Endothelial cell of umbilical vein (primary cell): ENCODE data around the gene CEP57L1. TPM values are rescaled to one million over a fixed set of nuclear protein-coding genes. Genes with fewer than 3 reads are reported as not detected.

Source experiments
- BruUV-seq: library from RNA; stranded (reverse); fragments of 400-500 nt; replicated peaks from 2 replicates; lab custom pipeline; 2021; lab: Mats Ljungman, UMichigan
- CTCF ChIA-PET: fragments of 300-600, 350-600 bp; sonication (Branson Sonifier 250); formaldehyde crosslinking; loops from one replicate; lab custom pipeline; 2021; ENCODE audit warnings: antibody characterized with exemption, inconsistent platforms; lab: Charles Lee
- POLR2A ChIA-PET: fragments of 300-600, 350-600 bp; sonication (Branson Sonifier 250); formaldehyde crosslinking; loops from one replicate; lab custom pipeline; 2021; ENCODE audit warnings: antibody characterized with exemption, inconsistent platforms; lab: Charles Lee
- DNase-seq: peaks from one replicate; pipeline ENCODE4 v3.0.0-alpha.2; 2011; ENCODE audit warnings: low read depth, low spot score
- FAIRE-seq: peaks from 2 replicates; lab custom pipeline; 2011; peaks lifted over from hg19 to GRCh38; lab: Jason Lieb, UNC
- H2AFZ ChIP-seq: 2 replicates; pipeline ENCODE4 v1.6.0; 2012; ENCODE audit warnings: low read depth, low read length, control low read depth, inconsistent platforms
- H3K27ac ChIP-seq: 2 replicates; pipeline ENCODE4 v1.5.1; 2011; ENCODE audit warnings: low read depth, mild to moderate bottlenecking, control low read depth, low read length, moderate library complexity; ENCODE audit not compliant: insufficient read depth
- H3K27me3 ChIP-seq, 2 experiments: 2 replicates each; pipeline versions ENCODE4 v1.6.0 to v1.6.1; 2011; ENCODE audit warnings: low read length in 2 of 2, mixed read lengths in 1 of 2; ENCODE audit not compliant: control insufficient read depth in 2 of 2, insufficient read depth in 2 of 2
- H3K36me3 ChIP-seq, 2 experiments: 2 replicates in 1 of 2; 3 replicates in 1 of 2; pipeline ENCODE4 v1.5.1; 2011; ENCODE audit warnings: low read length in 2 of 2, mild to moderate bottlenecking in 1 of 2, moderate library complexity in 1 of 2; ENCODE audit not compliant: control insufficient read depth in 2 of 2, insufficient read depth in 2 of 2; ENCODE audit errors: extremely low read depth in 1 of 2
- H3K4me1 ChIP-seq: 3 replicates; pipeline ENCODE4 v1.5.1; 2011; ENCODE audit warnings: mild to moderate bottlenecking, low read length; ENCODE audit not compliant: control insufficient read depth, insufficient read depth; ENCODE audit errors: extremely low read depth
- H3K4me2 ChIP-seq: 2 replicates; pipeline ENCODE4 v1.6.1; 2011; ENCODE audit warnings: low read length, control low read depth, mixed read lengths; ENCODE audit not compliant: insufficient read depth
- H3K4me3 ChIP-seq, 3 experiments: fragments of 200-600 bp in 1 of 3; sonication (generic), shearing (Covaris generic) in 1 of 3; replicated peaks in 1 of 3; 2 replicates each; pipeline ENCODE4 v1.5.1; 2011 to 2016; ENCODE audit warnings: control low read depth in 3 of 3, low read length in 3 of 3, mild to moderate bottlenecking in 2 of 3, inconsistent platforms in 1 of 3, low read depth in 1 of 3, moderate library complexity in 1 of 3; ENCODE audit not compliant: insufficient read depth in 1 of 3
- H3K79me2 ChIP-seq: 2 replicates; pipeline ENCODE4 v1.6.0; 2012; ENCODE audit warnings: low read length, inconsistent platforms; ENCODE audit not compliant: control insufficient read depth, insufficient read depth
- H3K9ac ChIP-seq: replicated peaks from 2 replicates; pipeline ENCODE3; 2011; ENCODE audit warnings: low read length, control low read depth; ENCODE audit not compliant: insufficient read depth; ENCODE audit errors: extremely low read depth
- H3K9me1 ChIP-seq: replicated peaks from 3 replicates; pipeline ENCODE4 v1.6.0; 2011; ENCODE audit warnings: mild to moderate bottlenecking, low read length; ENCODE audit not compliant: control insufficient read depth, insufficient read depth; ENCODE audit errors: extremely low read depth
- H3K9me3 ChIP-seq: replicated peaks from 2 replicates; pipeline ENCODE4 v1.5.1; 2012; ENCODE audit warnings: low read length, inconsistent platforms; ENCODE audit not compliant: control insufficient read depth, insufficient read depth
- H4K20me1 ChIP-seq: replicated peaks from 2 replicates; pipeline ENCODE3; 2011; ENCODE audit warnings: mild to moderate bottlenecking, low read length; ENCODE audit not compliant: control insufficient read depth, insufficient read depth; ENCODE audit errors: extremely low read depth
- CTCF ChIP-seq, 2 donors: IDR thresholded peaks; 1 replicate in 1 of 2; 2 replicates in 1 of 2; pipeline ENCODE4 v1.5.1; 2011; ENCODE audit warnings: low read length in 2 of 2, mild to moderate bottlenecking in 2 of 2, moderate library complexity in 2 of 2, control low read depth in 1 of 2, inconsistent platforms in 1 of 2, low read depth in 1 of 2; ENCODE audit not compliant: insufficient read depth in 1 of 2; ENCODE audit errors: extremely low read depth in 1 of 2
- EZH2 ChIP-seq: IDR thresholded peaks from 2 replicates; pipeline ENCODE4 v1.6.1; 2012; ENCODE audit warnings: borderline replicate concordance, low read depth, mild to moderate bottlenecking, moderate library complexity, low read length, inconsistent platforms; ENCODE audit not compliant: severe bottlenecking
- FOS ChIP-seq: IDR thresholded peaks from 2 replicates; pipeline ENCODE4 v1.6.1; 2011; ENCODE audit warnings: mild to moderate bottlenecking, low read length, moderate library complexity, borderline replicate concordance; ENCODE audit not compliant: insufficient read depth
- GATA2 ChIP-seq: IDR thresholded peaks from 2 replicates; pipeline ENCODE4 v1.7.0; 2011; ENCODE audit warnings: low read depth, mild to moderate bottlenecking, moderate library complexity, mixed read lengths, low read length; ENCODE audit not compliant: insufficient read length, insufficient read depth
- MAX ChIP-seq: IDR thresholded peaks from 2 replicates; pipeline ENCODE4 v1.6.1; 2011; ENCODE audit not compliant: insufficient read depth, insufficient read length
- POLR2A ChIP-seq: IDR thresholded peaks from 2 replicates; pipeline ENCODE4 v1.6.1; 2012; ENCODE audit warnings: low read depth, mild to moderate bottlenecking, control low read depth, low read length
- dilution Hi-C: fragments of 300-500 bp; cut with MboI; formaldehyde crosslinking; loops from one replicate; pipeline ENCODE4 v1.15.0; 2019; ENCODE audit warnings: low sequenced_read_pairs; ENCODE audit not compliant: extremely low pct_ligation_motif_present
- intact Hi-C: fragments of 100-400 bp; cut with micrococcal nuclease; formaldehyde crosslinking; loops from one replicate; pipeline ENCODE4 v1.10.0; 2022
- polyA plus RNA-seq, 4 experiments: library from polyadenylated mRNA; depleted of rRNA in 3 of 4; stranded (reverse) in 3 of 4; unstranded in 1 of 4; fragments of >200 nt; gene quantifications; 2 replicates each; pipeline versions ENCODE4 v1.2.1 to v1.2.3, GENCODE V29; 2011 to 2012; ENCODE audit warnings: missing spikeins in 1 of 4
- total RNA-seq: library from RNA; stranded (reverse); gene quantifications from 2 replicates; pipeline ENCODE4 v1.2.3, GENCODE V29; 2021

The CEP57L1 gene
- total and polyA plus RNA-seq, 2 donors (not counting 3 experiments of a cell fraction or from before 2014, with no cell fraction given), result 7.8 to 20.9 TPM

- intact Hi-C loops, result no loop called here
- TF ChIP-seq CTCF (IDR thresholded peaks at IDR 0.05; ENCODE audit: extremely low read depth in 1 of 2, insufficient read depth in 1 of 2, low read depth in 1 of 2, low read length in 2 of 2), result no peak
- no peak for TF ChIP-seq MAX
- no peak for TF ChIP-seq FOS
- TF ChIP-seq GATA2, result no peak
- TF ChIP-seq POLR2A, result no peak
- TF ChIP-seq EZH2, result no peak
- ChIA-PET POLR2A (no interaction called here), CTCF (interaction anchor here (0.8 to 1.5 kb wide), 3 partner anchors 8 to 29 kb away, joined by 3 to 4 read pairs (median 3); no protein-coding TSS in a partner anchor)
- no peak overlapping the region for H2AFZ ChIP-seq
- no peaks in the 10 kb centered on the region for H4K20me1 ChIP-seq
- no peak overlapping the region for H3K9ac ChIP-seq
- H3K9me1 ChIP-seq, result no peaks in the 10 kb centered on the region
- no peak for FAIRE-seq
- DNase-seq, result no peak
- no peak overlapping the region for H3K4me2 ChIP-seq
- H3K9me3 ChIP-seq, result no peaks in the 10 kb centered on the region
- no peaks in the 10 kb centered on the region for H3K36me3 ChIP-seq
- H3K4me3 ChIP-seq, result no peak overlapping the region
- H3K27me3 ChIP-seq, result no peaks in the 10 kb centered on the region
- dilution Hi-C loops, result no loop called here
- no peak overlapping the region for H3K27ac ChIP-seq
- H3K79me2 ChIP-seq, result no peaks in the 10 kb centered on the region
- BruUV-seq, result no TSS peak
- no peaks in the 10 kb centered on the region for H3K4me1 ChIP-seq
Measured at GRCh38 chr6:109050447-109051102, 44.7 kb upstream of the CEP57L1 start.
